Thyroid gland (tissue), 4 donors: Measurements from ENCODE around the gene C1orf167. TPM values are rescaled to one million over a fixed set of nuclear protein-coding genes. Genes with fewer than 3 reads are reported as not detected.

Experiments used
- DNase-seq, 2 donors: peaks; one replicate each; pipeline ENCODE4 v3.0.0-alpha.2; 2019
- H3K27ac ChIP-seq, 3 donors: fragments of 200-600 bp; sonication (generic); 1 replicate in 2 of 3; 2 replicates in 1 of 3; pipeline ENCODE4 v1.5.1; 2016 to 2019; ENCODE audit warnings: mild to moderate bottlenecking in 1 of 3, moderate library complexity in 1 of 3
- H3K27me3 ChIP-seq: fragments of 200-600 bp; sonication (generic); one replicate; pipeline ENCODE4 v1.5.1; 2019
- H3K36me3 ChIP-seq, 2 donors: fragments of 200-600 bp; sonication (generic); one replicate each; pipeline ENCODE4 v1.5.1; 2016 to 2019
- H3K4me1 ChIP-seq, 2 donors: fragments of 200-600 bp; sonication (generic); one replicate each; pipeline ENCODE4 v1.5.1; 2017 to 2019
- H3K4me3 ChIP-seq, 3 donors: fragments of 200-600 bp; sonication (generic); replicated peaks in 1 of 3; 1 replicate in 2 of 3; 2 replicates in 1 of 3; pipeline ENCODE4 v1.5.1; 2016; ENCODE audit warnings: mild to moderate bottlenecking in 1 of 3
- H3K9me3 ChIP-seq: fragments of 200-600 bp; sonication (generic); one replicate; pipeline ENCODE4 v1.5.1; 2017
- CTCF ChIP-seq, 6 experiments: fragments of 200-600 bp in 3 of 6; fragments of 450-650 bp in 3 of 6; sonication (generic) in 3 of 6; IDR thresholded peaks; one replicate each; pipeline ENCODE4 v1.5.1; 2016 to 2019; ENCODE audit warnings: antibody characterized with exemption in 6 of 6, mild to moderate bottlenecking in 2 of 6, inconsistent platforms in 1 of 6, moderate library complexity in 1 of 6
- POLR2A ChIP-seq, 2 donors: fragments of 450-650 bp; IDR thresholded peaks; one replicate each; pipeline ENCODE4 v1.6.1; 2017; ENCODE audit warnings: antibody characterized with exemption in 2 of 2, mild to moderate bottlenecking in 2 of 2, moderate library complexity in 1 of 2
- WGBS, 2 donors: methylation state at CpG; one replicate each; pipeline ENCODE4 v1.1.5; 2017; 5-methylcytosine and 5-hydroxymethylcytosine counted together
- intact Hi-C: fragments of 100-400 bp; cut with DNase I; formaldehyde crosslinking; loops from one replicate; pipeline ENCODE4 v1.15.1; 2023
- total RNA-seq, 4 donors: library from RNA; depleted of rRNA; stranded (reverse); fragments of >200 nt; gene quantifications; one replicate each; pipeline ENCODE4 v1.2.3, GENCODE V29; 2016

Gene C1orf167
- total RNA-seq, 4 donors from 2014 or later: 0.22 to 6.3 TPM; not detected in 2

- Histone ChIP-seq H3K4me1 (no peaks in the 10 kb centered on the region), H3K36me3 (peaks cover 66 to 81% of the 10 kb centered on the region in 2 donors), H3K27me3 (no peaks in the 10 kb centered on the region), H3K27ac (no peak overlapping the region), H3K9me3 (no peaks in the 10 kb centered on the region), H3K4me3 (no peak overlapping the region)
- 95 to 96% methylated on average over 28 of the region's 28 CpGs for WGBS, 2 donors
- TF ChIP-seq POLR2A (IDR thresholded peaks at IDR 0.05) (no peak), CTCF (IDR thresholded peaks at IDR 0.05) (no peak)
- DNase-seq: no peak
- intact Hi-C loops: loop anchor here (5.0 kb wide), 1 partner anchor 57 kb away; no protein-coding TSS in a partner anchor
These were observed 73.6 kb downstream of the C1orf167 start for GRCh38 chr1:11835441-11836225.

- TF ChIP-seq POLR2A (IDR thresholded peaks at IDR 0.05) (no peak), CTCF (IDR thresholded peaks at IDR 0.05) (no peak)
- Histone ChIP-seq H3K27ac (no peak overlapping the region), H3K4me1 (no peaks in the 10 kb centered on the region), H3K4me3 (no peak overlapping the region), H3K36me3 (peaks cover 79 to 88% of the 10 kb centered on the region in 2 donors), H3K9me3 (no peaks in the 10 kb centered on the region), H3K27me3 (no peaks in the 10 kb centered on the region)
- WGBS, 2 donors: 89 to 90% methylated on average over 33 to 35 of the region's 36 CpGs
- no peak for DNase-seq
- intact Hi-C loops: loop anchor here (5.0 kb wide), 1 partner anchor 55 kb away; no protein-coding TSS in a partner anchor
These were observed 75.2 kb downstream of the C1orf167 start for GRCh38 chr1:11836955-11837766.

GRCh38 chr1:11837767-11838348 is 75.9 kb downstream of the C1orf167 start:
- WGBS, 2 donors: 88 to 90% methylated on average over 9 to 10 of the region's 11 CpGs

More at GRCh38 chr1:11837767-11838348, 75.9 kb downstream of the C1orf167 start:
- DNase-seq: no peak
- no peaks in the 10 kb centered on the region for H3K27me3 ChIP-seq
- H3K4me3 ChIP-seq: no peak overlapping the region
- no peak for TF ChIP-seq POLR2A (IDR thresholded peaks at IDR 0.05)
- no peak for TF ChIP-seq CTCF (IDR thresholded peaks at IDR 0.05)
- H3K4me1 ChIP-seq: no peaks in the 10 kb centered on the region
- H3K27ac ChIP-seq: no peak overlapping the region
- no peaks in the 10 kb centered on the region for H3K9me3 ChIP-seq
- H3K36me3 ChIP-seq: peaks cover 85 to 90% of the 10 kb centered on the region in 2 donors
- intact Hi-C loops: loop anchor here (5.0 kb wide), 1 partner anchor 54 kb away; no protein-coding TSS in a partner anchor
